Esophagus squamous epithelium (tissue), 4 donors: ENCODE measurements around the gene WDFY1.

ENCODE experiments used
- POLR2A ChIP-seq, 4 donors: fragments of 450-650 bp; IDR thresholded peaks; one replicate each; pipeline ENCODE4 v1.6.1; 2017; ENCODE audit warnings: antibody characterized with exemption in 4 of 4, mild to moderate bottlenecking in 4 of 4, moderate library complexity in 3 of 4
- TF ChIP-seq, protein P1 (sequence below), 6 experiments: fragments of 450-650 bp in 4 of 6; fragments of 200-600 bp in 2 of 6; sonication (generic) in 2 of 6; IDR thresholded peaks; one replicate each; pipeline ENCODE4 v1.5.1; 2016 to 2019; ENCODE audit warnings: antibody characterized with exemption in 6 of 6, mild to moderate bottlenecking in 4 of 6, moderate library complexity in 4 of 6

DNA sequence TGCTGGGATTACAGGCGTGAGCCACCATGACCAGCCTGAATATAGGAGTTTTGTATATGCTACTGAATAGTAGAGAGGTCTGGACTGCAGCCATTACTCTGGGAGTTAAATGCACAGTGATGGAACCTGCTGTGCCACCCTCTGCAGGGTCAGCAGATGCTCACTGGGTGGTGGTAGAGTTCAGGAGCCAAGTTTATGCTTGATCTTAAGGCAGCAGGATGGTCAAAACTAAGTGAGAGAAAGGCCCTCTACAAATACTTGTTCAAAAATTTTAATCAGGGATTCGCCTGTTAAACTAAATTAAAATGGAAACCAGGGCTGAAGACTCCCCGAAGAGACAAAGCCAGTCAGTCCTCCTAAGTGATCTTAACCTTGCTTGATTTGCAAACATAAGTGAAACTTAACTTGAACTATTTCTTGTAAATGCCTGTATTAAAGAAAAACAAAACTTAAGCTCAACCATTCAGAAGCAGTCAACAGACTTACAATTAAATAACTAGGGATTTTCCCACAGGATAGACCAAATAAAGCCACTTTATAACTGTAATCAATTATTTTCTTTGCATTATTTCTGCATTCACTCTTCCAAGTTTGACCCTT lies 4.2 kb upstream of the WDFY1 start:
- TF ChIP-seq, protein P1, sequence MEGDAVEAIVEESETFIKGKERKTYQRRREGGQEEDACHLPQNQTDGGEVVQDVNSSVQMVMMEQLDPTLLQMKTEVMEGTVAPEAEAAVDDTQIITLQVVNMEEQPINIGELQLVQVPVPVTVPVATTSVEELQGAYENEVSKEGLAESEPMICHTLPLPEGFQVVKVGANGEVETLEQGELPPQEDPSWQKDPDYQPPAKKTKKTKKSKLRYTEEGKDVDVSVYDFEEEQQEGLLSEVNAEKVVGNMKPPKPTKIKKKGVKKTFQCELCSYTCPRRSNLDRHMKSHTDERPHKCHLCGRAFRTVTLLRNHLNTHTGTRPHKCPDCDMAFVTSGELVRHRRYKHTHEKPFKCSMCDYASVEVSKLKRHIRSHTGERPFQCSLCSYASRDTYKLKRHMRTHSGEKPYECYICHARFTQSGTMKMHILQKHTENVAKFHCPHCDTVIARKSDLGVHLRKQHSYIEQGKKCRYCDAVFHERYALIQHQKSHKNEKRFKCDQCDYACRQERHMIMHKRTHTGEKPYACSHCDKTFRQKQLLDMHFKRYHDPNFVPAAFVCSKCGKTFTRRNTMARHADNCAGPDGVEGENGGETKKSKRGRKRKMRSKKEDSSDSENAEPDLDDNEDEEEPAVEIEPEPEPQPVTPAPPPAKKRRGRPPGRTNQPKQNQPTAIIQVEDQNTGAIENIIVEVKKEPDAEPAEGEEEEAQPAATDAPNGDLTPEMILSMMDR (IDR thresholded peaks at IDR 0.05): no peak
- no peak for TF ChIP-seq POLR2A (IDR thresholded peaks at IDR 0.05)
